Fibroblast of skin of right biceps (primary cell): Measurements from ENCODE around the gene DDX54.
"Not testable (repeated sequence)": the region's sequence is repeated elsewhere in the genome, so short reads cannot be mapped to it uniquely, and the experiment has no call there.

ENCODE experiments used
- DNase-seq: peaks from one replicate; pipeline ENCODE4 v3.0.0-alpha.2; 2013

The DDX54 gene

DNA sequence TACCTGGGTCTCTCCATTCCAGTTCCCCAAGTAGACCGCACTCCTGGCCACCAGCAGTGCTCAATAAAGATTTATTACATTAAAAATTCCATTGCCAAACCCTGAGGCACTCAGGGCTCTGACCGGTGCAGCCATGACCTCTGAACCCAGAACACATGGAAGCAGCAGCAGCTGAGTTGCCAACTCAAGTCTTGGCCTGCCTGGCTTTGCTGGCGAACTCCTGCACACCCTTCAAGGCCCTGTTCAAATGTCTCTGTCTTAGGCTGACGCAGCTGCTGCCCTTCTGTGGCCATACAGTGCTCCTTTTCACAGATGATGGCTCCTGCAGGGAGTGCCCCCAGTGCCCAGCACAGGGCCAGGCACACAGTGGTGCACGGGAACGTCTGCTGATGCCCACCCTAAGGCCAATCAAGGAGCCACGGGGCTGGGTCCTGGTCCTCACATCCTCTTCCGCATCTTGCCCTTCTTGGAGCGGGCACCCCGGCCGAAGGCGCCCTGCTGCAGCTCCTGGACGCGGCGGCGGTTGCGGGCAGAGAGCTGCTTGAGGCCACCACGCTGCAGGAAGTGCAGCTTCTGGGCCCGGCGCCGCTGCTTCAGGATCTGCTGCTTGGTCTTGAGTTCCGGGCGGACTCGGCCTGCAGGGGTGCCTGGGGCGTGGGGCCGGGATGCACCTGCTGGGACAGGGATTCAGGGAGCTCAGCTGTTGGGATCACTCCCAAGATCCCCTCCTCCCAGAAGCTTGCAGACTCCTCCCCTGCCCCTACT, 26.7 kb downstream of the DDX54 start:
- DNase-seq, result no peak

DNA sequence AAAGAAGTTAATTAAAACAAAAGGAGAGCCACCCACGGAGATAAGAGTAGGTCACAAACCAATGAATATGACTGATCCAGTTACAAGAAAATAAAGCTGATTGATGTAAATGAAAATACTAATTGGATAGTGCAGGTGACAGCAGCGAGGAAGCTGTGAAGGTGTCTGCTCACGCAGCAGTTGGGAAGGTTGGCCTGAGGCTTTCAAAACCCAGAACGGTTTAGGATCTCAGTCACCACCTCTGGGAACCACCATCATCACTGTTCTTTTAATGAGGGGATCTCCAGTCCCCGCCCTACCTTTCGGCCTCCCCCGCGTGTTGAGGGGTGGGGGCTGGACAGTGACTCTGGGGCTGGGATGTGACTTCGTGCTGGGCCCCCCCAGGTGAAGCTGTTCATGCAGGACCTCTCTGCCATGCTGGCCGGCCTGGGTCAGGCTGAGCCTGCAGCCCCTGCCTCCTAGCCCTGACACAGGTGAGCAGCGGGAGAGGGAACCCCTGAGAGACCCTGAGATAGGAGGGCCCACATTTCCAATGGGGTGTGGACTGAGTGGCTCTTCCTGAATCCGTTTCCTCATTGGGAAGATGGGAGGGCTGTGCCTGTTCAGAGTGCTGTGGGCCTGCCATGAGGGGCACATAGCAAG, 27.9 kb downstream of the DDX54 start:
- DNase-seq, result no peak

DNA sequence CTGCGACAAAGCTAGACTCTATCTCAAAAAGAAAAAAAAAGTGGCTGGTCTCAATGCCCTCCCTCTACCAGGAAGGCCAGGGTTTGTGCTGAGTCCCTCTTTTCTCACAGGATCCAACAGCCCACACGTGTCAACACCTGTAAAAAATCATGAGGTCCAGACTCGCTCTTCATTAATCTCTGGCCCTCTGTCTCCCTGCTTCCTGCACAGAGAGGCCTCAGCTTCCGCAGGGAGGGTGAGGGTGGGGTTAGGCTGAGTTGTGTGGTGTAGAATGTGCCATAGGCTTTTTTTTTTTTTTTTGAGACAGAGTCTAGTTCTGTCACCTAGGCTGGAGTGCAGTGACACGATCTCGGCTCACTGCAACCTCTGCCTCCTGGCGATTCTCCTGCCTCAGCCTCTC, 29.6 kb downstream of the DDX54 start:
- no peak for DNase-seq

DNA sequence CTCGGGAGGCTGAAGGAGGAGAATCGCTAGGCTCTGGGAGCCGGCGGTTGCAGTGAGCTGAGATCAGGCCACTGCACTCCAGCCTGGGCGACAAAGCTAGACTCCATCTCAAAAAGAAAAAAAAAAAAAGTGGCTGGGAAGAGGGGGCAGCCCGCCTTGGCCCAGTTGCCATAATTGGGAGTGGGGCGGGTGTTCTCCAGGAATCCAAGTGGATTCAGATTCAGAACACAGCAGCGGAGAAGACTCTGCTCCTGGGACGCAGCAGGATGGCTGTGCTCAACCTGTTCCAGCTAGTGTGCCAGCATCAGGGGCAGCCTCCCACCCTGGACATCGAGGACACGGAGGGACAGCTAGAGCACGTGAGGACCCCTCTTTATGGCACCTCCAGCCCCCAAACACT, 30.2 kb downstream of the DDX54 start:
- DNase-seq, result no peak

DNA sequence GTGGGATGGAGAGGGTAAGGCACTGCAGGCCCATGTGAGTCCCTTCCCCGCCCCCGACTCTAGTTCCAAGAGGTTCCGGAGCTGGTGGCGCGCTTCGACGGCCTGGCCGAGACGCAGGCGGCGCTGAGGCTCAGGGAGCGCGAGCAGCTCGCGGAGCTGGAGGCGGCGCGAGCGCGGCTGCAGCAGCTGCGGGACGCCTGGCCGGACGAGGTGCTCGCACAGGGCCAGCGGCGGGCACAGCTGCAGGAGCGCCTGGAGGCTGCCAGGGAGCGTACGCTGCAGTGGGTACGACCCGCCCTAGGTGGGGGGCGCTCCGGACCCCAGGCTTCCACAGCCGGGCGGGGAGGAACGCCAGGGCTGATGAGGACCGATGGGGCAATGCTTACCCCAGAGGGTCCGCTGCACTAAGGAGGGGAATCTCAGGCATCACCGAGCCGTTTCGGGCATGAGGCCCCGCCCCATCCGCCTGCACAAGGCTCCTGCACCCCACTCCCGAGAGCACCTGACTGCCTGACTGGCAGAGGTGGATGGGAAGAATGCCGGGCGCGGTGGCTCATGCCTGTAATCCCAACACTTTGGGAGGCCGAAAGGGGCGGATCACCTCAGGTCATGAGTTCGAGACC, 30.8 kb downstream of the DDX54 start:
- DNase-seq, result peak; percentile 10

DNA sequence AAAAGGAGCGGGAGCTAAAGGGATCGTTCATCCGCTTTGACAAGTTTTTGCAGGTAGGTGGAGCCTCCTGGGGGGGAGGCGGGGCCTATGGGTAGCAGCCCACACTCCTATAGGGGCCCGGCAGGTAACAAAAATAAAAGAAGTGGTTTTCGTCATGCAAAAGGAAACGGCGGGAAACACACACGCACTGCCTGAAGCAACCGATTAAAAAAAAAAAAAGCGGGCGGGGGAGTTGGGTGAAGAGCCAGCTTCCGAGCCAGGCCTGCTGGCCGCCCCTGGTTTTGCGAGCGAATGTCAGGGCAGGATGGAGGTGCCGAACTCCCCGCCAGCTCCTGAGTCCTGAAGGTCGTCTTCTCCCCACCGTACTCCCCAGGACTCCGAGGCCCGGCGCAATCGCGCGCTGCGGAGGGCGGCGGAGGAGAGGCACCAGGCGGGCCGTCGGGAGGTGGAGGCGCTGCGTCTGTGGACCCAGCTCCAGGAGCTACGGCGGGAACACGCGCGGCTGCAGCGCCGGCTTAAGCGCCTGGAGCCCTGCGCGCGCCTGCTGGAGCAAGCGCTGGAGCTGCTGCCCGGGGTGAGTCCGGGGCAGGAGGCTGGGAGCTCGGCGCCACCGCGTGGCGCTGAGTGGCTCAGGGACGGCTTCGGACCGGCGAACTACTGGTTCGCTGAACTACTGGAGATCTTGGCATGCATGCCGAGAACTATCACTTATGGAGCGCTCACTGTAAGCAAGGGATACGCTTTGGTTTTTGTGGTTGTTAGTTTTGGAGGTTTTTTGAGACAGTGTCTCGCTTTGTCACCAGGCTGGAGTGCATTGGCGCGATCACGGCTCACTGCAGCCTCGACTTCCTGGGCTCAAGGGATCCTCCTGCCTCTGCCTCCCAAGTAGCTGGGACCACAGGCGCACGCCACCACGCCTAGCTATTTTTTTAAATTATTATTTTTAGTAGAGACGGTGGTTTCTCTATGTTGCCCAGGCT, 32.2 kb downstream of the DDX54 start:
- peak; percentile 70 for DNase-seq

DNA sequence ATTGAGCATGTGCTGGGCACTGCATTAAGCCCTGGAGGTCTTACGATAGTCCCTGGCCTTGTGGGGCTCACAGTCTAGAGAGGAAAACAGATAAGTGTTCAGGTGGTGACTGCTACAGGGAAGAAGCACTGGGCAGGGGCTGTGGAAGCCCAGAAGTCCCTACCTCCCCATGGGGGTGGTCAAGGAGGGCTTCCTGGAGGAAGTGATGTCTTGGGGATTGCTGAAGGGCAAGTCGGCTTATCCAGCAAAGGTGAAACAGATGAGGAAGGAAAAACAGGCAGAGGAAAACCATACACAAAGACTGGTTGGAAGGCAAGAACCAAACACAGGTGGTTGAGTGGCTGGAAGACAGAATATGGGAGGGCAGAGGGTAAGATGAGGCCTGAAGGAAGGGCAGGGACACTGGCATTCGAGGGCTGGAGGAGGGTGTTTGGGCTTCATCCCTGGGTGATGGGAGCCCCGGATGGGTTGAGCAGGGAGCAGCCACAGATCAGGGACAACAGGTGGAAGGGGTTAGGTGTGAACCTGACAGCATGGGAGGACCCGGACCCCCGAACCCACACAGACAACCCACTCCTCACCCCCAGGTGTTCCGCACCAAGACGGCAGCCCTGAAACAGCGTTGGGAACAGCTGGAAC, 33.0 kb downstream of the DDX54 start:
- DNase-seq, result no peak

DNA sequence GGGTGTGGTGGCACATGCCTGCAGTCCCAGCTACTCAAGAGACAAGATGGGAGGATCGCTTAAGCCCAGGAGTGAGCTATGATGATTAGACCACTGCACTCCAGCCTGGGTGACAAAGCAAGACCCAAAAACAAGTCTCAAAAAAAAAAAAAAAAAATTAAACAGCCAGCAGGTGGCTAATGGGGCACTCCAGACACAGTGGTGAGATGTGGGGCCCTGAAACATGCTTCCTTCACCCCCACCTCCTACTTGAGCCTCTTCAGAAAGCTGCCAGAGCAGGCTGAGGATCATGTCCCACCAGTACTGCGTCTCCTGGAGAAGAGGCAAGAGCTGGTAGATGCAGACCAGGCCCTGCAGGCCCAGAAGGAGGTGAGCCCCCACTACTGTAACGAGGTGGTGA, 33.6 kb downstream of the DDX54 start:
- no peak for DNase-seq

DNA sequence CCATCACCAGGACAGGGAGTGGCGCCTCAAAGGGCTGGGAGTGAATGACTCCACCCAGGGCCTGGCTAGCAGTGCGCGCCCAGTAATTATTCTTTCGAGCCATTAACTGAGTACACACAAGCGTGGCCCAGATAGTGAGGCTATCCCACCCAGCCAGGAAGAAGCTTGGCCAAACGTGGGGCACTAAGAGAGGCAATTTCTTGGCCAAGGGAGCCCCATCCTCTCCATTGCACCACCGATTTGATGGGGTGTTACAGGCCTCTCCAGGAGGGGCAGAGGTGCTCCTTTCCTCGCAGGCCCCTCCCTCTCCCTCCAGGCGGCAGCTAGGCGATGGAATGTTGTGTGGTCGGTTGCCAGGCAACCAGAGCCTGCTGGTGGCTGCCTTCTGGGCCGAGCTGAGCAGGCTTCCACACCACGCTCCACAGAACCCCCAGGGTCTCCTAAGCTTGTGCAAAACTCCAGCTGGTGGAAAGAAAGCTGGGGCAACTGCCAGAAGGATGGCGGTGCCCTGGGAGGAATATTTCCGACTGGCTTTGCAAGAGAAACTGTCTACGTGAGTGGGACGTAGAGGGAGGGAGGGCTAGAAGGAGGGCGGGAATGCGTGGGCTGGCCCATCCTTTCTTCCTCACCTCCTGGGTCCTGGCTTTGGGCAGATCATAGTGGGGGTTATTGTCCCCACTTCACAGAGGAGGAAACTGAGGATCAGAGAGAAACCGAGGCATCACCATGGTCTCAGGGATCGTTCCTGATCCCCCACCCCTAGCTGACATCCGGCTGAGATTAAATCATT, 35.7 kb downstream of the DDX54 start, which contains the start of gene CFAP73:
TSS of gene CFAP73 (plus strand) at position 364 of the 790 bp plus-strand sequence. CDS start at position 498, 134 bp downstream.
- DNase-seq, result peak; percentile 86

DNA sequence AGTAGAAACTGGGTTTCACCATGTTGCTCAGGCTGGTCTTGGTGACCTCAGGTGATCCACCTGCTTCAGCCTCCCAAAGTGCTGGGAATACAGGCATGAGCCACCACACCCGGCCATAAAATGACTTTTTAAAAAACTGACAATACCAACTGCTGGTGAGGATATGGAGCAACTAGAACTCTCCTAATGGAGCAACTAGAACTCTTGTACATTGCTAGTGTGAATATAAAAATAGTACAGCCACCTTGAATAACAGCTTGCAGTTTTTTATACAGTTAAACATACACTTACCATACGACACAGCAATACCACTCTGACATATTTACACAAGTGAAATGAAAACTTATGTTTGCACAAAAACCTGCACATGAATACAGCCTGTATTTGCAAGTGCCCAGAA, 38.3 kb downstream of the DDX54 start:
- DNase-seq, result no peak

DNA sequence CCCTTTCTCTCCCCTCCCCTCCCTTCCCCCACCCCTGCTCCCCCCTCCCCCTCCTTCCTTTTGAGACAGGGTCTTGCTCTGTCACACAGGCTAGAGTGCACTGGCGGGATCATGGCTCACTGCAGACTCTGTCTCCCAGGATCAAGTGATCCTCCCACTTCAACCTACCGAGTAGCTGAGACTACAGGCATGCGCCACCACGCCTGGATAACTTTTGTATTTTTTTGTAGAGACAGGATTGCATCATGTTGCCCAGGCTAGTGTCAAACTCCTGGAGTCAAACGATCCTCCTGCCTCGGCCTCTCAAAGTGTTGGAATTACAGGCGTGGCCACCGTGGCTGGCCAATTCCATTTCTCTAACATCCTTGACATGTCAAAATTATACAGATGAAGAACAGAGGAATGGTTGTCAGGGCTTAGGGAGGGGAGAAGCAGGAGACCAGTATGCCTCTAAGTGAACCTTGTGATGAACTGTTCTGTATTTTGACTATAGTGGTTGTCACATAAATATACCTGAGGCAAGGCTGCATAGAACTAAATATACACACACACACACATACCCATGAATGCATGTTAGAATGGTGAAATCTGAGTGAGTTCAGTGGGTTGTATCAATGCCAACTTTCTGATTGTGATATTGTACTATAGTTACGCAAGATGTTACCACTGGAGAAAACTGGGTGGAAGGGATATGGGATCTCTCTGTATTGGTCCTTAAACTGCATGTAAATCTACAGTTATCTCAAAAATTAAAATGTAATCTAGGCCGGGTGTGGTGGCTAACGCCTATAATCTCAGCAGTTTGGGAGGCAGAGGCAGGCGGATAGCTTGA, 39.3 kb downstream of the DDX54 start:
- no peak for DNase-seq

DNA sequence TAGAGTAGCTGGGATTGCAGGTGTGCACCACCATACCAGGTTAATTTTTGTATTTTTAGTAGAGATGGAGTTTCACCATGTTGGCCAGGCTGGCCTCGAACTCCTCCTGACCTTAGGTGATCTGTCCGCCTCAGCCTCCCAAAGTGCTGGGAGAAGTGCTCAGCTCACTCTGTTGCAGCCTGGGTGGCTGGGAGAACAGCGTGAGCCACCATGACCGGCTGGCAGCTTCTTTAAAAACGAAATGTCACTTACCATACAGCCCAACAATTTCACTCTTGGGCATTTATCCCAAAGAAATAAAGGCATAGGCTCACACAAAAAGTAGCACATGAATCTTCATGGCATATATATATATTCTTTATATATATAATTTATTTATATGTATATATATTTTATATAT, 40.5 kb downstream of the DDX54 start:
- no peak for DNase-seq

DNA sequence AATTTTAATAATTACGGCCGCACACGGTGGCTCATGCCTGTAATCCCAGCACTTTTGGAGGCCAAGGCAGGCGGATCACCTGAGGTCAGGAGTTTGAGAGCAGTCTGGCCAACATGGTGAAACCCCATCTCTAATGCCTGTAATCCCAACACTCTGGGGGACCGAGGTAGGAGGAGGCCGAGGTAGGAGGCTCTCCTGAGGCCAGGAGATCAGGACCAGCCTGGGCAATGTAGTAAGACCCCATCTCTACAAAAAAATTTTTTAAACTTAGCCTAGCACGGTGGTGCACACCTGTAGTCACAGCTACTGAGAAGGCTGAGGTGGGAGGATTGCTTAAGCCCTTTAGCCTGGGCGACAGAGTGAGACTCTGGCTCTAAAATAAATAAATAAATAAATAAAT, 41.3 kb downstream of the DDX54 start:
- DNase-seq, result no peak

DNA sequence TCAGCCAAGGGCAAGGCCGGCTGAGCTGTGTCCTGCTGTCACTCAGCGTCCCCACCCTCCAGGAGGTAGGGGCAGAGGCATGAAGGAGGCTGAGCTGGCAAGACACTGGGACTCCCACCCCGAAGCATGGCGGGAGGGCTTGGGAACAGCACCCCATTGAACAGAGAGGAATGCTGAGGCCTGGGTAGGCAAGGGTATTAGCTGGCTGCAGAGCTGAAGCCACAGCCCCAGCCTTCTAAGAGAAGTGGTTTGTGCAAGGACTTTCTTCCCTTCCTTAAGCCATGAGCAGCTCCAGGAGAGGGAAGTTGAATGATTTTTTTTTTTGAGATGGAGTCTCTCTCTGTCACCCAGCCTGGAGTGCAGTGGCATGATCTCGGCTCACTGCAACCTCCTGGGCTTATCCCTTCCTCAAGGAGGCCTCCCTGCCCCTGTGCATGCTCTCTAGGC, 42.4 kb downstream of the DDX54 start:
- DNase-seq, result no peak

DNA sequence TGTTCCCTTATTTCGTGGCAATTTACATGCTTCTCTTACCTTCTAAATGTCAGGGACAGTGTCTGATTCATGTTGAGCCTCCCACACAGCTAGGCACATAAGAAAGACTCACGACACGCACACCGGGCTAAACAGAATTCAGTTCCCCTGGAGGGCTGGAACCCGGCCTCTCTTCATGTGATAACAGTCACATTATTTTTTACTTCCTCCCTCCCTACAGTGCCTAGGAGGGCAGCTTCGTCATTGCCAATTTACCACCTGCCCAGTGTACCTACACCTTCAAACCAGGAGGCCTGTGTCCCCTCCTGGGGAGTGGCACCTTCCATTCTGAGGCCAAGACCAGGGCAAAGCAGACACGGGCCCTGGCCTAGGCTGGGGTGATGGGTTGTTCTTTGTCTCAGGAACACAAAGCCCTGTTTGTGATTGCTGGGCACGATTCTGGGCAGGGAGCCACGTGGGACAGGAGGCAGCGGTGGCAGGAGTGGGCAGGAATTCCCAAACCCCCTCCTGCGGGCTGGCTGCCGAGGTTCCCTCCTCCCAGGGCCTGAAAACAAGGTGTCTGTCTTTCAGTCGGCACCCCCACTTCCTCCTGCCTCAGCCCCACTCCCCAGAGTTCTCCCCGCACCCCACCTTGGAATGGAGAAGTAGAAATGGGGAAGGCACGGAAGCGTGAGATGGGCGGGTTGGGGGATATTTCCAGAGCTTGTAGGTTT, 42.9 kb downstream of the DDX54 start:
- no peak for DNase-seq

DNA sequence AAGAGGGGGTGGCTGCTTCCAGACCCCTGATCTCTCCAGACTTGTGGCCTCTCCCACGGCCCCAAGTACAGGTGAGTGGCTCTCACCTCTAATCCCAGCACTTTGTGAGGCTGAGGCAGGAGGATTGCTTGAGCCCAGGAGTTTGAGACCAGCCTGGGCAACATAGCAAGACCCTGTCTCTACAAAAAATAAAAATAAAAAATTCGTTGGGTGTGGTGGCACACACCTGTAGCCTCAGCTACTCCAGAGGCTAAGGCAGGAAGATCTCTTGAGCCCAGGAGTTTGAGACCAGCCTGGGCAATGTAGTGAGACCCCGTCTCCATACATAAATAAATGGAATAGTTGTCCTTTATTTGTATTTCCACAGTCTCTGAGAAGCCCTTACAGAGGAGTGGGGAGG, 43.6 kb downstream of the DDX54 start:
- not testable (repeated sequence) for DNase-seq

DNA sequence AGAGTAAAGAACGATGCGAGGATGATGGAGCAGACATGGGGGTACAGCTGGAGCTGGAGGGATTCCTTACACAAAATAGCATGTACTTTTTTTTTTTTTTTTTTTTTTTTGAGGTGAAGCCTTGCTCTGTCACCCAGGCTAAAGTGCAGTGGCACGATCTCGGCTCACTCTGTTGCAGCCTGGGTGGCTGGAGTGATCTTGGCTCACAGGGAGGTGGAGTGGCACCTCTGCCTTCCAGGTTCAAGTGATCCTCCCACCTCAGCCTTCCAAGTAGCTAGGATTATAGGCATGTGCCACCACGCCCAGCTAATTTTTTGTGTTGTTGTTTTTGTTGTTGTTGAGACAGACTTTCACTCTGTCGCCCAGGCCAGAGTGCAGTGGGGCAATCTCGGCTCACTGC, 44.6 kb downstream of the DDX54 start:
- no peak for DNase-seq

DNA sequence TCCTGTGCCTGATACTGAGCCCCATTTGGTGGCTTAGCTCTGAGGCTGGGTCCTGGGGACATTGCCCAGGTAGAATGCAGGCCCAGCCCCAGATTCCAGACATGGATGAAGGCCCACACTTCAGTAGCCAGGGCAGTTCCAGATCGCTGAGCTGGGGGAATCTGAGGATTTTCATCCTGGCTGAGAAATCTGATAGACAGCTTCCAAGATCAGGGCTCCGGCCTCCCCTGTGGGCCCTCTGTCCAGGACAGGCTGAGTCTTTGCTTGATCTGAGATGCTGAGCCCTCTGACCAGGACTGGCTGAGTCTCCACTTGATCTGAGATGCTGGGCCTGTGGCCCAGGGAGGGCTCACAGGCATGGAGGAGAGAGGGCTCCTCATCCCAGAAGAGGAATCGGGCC, 46.5 kb downstream of the DDX54 start:
- DNase-seq, result no peak

DNA sequence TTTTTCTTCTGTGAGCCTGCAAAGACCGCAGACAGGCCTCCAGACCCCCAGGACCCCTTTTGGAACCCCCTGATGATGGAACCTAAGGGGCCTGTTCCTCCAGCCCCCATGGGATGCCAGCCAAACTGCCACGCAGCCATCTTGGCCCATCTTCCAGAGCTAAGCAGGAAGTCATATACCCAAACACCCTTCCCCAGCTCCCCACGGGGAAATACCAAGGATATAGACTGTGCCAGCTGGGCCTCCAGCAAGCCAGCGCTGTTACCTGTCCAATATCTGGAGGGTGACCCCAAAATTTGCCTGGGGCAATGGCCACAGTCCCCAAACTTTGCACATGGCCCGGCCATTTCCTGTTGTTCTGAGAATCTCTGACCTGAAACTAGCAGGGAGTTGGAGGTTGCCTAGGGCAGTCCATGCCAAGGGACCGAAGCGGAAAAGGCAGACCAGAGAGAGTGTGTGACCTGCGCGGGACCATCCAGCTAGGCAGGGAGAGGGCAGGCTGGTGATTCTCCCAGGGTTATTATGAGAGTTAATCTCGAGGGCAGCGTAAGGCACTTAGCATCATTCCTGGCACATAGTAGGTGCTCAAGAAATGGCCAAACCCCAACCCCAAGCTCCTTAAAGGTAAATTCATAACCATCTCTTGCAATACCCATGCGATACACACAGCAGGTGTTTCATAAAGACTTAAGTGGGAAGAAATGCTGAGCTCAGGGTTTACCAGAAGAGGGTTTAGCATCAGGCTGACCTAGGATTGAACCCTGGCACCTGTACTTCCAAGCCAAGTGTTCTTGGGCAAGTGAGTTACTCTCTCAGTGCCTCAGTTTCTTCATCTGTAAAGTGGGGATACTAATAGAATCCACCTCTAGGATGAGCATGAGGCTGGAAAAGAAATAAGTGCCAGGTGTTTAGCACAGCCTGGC, 47.2 kb downstream of the DDX54 start:
- no peak for DNase-seq
